H1 (cell line): ENCODE measurements around the gene CCDC81. TPM values are rescaled to one million over a fixed set of nuclear protein-coding genes. Genes with fewer than 3 reads are reported as not detected.

Source experiments
- polyA plus RNA-seq, 7 experiments: library from polyadenylated mRNA; depleted of rRNA in 3 of 7; stranded (reverse) in 5 of 7; unstranded in 2 of 7; fragments of >200 nt in 5 of 7; fragments of 200-250 nt in 2 of 7; gene quantifications; 1 replicate in 5 of 7; 2 replicates in 1 of 7; 4 replicates in 1 of 7; pipeline versions ENCODE4 v1.2.1 to v1.2.3, GENCODE V29; 2011 to 2013; ENCODE audit warnings: missing spikeins in 2 of 7, mixed read lengths in 2 of 7
- total RNA-seq: library from RNA; stranded (reverse); fragmentation: NEBNext Ultra II Directional; extraction: Animal tissue kit (Norgen Biotek cat#: 25700); gene quantifications from 2 replicates; pipeline ENCODE4 v1.2.1, GENCODE V29; 2021

CCDC81 gene
- total and polyA plus RNA-seq, 2 of the 8 experiments (the other 6 are each of a cell fraction or from before 2014, with no cell fraction given) = 0.30 to 0.58 TPM

Other genes starting within 250 kb of the CCDC81 start
- gene EED, start 130.1 kb upstream of the CCDC81 start, total RNA-seq = 26.8 and 26.9 TPM in 2 replicates
- 7.0 and 12.6 TPM in 2 replicates for gene EED, start 130.1 kb upstream of the CCDC81 start, polyA plus RNA-seq (2011; rRNA removed)
- 58.3 and 65.4 TPM in 2 replicates for gene HIKESHI, start 72.6 kb upstream of the CCDC81 start, total RNA-seq
- 65.9 and 90.2 TPM in 2 replicates for gene HIKESHI, start 72.6 kb upstream of the CCDC81 start, polyA plus RNA-seq (2011; rRNA removed)